Raji (cell line): Measurements from ENCODE around the gene NAV3.

Source experiments
- POLR2A ChIP-seq: IDR thresholded peaks from 2 replicates; pipeline ENCODE4 v1.6.1; 2011; ENCODE audit warnings: low read depth, low read length, control low read depth; ENCODE audit not compliant: insufficient read depth

Gene NAV3, protein sequence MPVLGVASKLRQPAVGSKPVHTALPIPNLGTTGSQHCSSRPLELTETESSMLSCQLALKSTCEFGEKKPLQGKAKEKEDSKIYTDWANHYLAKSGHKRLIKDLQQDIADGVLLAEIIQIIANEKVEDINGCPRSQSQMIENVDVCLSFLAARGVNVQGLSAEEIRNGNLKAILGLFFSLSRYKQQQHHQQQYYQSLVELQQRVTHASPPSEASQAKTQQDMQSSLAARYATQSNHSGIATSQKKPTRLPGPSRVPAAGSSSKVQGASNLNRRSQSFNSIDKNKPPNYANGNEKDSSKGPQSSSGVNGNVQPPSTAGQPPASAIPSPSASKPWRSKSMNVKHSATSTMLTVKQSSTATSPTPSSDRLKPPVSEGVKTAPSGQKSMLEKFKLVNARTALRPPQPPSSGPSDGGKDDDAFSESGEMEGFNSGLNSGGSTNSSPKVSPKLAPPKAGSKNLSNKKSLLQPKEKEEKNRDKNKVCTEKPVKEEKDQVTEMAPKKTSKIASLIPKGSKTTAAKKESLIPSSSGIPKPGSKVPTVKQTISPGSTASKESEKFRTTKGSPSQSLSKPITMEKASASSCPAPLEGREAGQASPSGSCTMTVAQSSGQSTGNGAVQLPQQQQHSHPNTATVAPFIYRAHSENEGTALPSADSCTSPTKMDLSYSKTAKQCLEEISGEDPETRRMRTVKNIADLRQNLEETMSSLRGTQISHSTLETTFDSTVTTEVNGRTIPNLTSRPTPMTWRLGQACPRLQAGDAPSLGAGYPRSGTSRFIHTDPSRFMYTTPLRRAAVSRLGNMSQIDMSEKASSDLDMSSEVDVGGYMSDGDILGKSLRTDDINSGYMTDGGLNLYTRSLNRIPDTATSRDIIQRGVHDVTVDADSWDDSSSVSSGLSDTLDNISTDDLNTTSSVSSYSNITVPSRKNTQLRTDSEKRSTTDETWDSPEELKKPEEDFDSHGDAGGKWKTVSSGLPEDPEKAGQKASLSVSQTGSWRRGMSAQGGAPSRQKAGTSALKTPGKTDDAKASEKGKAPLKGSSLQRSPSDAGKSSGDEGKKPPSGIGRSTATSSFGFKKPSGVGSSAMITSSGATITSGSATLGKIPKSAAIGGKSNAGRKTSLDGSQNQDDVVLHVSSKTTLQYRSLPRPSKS (N-terminal part only)

DNA sequence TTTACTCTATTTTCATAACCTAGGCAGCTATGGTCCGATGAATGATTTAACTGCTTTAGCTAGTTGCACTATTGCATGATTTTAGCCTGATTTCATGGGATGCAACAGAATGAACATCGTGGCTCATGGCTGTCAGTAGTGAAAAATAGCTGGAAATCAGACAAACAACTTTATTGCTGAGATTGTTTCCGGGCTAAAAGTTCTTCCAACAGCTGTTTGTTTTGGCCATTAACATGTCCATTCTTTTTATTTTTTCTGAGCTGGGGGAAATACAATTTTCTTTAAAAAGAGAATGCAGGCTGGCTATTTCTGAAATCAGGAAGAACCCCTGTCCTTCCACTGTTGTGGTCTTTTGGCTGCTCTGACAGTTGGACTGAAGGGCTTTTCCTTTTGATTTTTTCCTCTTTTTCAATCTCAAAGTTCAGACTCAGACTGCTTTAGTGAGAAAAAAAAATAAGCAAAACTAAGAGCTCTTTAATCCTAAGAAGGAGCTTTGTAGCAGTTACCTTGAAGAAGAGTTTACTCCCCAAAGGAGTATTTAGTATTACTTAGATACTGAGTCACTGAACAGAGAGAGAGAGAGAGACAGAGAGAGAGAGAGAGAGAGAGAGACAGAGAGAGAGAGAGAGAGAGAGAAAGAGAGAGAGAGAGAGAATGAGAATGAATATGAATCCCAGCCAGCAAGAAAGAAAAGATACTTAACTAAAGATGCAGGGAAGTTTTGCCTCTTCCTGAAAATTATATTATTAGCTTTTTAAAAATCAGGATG lies at the start of gene NAV3:
NAV3 (plus strand) TSS at position 312 of the 769 bp plus-strand sequence. CDS start 568 bp downstream, outside the sequence.
- no peak for TF ChIP-seq POLR2A

DNA sequence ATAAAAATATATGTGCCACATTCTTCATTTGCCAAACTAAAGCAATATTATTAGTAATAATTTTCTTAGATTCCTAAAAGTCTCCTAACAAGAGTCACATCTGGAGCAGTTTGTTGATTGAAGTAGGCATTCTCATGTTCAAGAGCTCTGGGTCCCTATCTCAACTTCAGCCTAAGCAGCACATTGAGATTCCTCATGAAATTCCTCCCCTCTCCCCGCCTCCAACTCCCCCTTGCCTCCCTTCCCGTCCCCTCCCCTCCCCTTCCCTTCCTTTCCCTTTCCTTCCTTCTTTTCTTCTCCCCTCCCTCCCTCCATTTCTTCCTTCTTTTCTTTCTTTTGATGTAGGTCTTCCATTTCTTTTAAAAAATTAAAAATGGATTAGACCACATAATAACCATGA lies 48.7 kb upstream of the NAV3 start:
- TF ChIP-seq POLR2A, result no peak

DNA sequence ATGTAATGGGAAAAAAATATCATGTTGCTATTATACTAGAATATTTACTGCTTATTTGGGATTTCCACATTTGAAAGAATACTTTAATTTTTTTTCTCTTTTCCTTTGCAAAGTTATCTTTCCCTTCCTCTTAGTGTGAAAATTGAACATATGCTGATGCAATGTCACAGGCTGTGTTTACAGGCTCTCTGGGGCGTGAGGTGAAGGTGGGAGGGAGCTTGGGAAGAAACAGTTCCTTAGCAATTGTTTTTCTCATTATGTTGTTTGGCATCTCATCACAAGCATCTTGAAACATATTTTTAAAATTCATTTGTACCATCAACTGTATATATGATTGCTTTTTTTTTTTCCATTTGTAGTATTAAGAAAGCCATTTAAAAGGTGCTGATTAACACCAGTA lies 47.9 kb upstream of the NAV3 start:
- no peak for TF ChIP-seq POLR2A

DNA sequence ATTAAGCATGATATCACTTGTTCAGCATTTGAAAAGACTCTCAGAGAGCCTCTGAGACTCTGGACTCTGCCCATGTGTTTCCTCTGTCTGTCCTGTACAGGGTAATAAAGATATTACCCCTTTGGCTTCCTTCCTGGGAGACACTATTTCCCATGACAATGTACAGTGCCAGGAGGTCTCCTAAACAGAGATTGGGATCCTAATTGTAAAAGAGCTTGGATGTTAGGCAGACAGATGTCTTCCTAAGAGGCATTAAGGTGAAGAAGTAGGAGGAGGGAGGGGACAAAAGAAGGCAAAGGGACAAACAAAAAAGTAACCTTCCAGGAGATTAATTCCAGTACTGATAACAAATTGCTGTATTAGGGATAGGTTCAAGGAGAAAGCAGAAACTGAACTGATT lies 45.5 kb upstream of the NAV3 start:
- TF ChIP-seq POLR2A, result no peak

DNA sequence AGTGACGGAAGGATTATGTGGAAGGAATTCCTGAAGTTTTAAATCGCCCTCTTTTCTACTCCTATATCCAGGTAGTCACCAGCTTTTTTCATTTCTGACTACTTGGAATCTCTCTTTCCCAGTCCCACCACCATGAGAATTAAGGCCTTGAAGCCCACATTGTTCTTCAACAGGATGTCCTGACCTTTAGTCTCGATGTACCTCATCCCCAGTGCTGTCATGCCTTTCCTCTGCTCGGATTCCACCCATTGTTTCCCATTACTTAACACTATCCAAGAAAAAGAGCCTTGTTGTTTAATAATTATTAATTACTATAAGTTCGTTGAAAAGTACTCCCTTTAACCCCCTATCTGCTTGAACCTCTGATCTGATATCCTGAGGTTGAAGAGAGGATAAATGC lies 44.0 kb upstream of the NAV3 start:
- TF ChIP-seq POLR2A, result no peak

DNA sequence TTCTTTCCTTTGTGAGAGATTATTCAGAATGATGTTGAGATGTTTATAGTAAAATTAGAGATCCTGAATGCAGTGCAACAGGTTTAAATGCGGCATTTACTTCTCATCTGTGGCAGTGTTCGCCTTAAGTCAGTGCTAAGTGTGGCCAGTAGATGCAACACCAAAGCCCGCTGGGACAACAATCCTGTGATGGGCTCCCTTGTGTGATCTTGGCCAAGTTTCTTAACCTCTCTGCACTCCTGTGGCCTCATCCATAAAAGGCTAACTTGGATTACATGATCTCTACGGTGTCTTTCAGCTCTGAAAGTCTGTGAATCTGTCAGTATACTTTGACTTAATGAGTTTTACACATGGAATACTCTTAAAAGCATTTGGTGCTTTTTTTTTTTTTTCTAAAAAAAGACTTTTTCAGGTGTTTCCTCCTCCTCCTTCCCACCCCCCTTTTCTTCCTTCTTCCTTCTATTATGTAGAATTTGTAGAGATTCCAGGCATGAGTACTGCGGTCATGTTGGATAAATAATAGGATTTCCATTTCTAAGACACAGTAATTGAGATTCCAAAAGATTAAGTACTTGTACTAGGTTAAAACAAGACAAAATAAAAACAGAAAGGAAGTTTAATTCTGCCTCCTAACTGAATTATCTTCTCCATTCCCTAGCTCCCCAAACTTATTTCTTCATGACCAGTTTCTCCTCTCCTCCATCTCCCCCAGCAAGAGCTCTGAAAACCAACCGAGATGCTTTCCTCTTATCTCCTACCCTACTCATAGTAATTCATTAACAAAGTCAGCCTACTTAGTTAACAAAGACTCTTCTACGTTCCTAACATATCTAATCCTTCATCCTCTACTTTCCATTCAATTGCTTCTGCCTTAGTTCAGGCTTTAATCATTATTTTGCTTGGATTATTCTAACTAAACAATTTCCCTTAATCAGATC lies 42.2 kb upstream of the NAV3 start:
- no peak for TF ChIP-seq POLR2A

DNA sequence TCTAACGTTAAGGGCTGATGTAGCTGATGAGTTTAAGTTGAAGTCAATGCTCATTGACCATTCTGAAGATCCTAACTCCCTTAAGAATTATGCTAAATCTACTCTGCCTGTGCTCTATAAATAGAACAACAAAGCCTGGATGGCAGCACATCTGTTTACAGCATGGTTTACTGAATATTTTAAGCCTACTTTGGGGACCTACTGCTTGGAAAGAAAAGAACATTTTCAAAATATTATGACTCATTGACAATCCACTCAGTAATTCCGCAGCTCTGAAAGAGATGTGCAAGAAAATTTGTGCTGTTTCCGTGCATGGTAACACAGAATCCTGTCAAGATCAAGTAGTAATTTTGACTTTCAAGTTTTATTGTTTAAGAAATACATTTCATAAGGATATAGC lies 35.0 kb upstream of the NAV3 start:
- TF ChIP-seq POLR2A, result no peak

DNA sequence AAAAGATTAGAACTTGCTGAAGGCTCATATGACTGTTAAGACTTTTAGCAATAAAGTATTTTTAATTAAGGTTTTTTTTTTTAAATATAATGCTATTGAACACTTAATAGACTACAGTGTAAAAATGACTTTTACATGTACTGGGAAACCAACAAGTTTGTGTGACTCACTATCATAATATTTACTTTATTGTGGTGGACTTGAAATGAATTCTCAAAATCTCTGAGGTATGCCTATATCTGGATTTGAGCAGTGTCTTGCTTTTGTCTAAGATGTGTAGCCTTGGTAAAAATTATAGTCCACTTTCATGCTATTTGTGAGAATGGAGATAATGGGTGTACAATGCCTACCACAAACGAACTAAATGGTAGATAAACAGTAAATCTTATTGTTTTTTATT lies 33.9 kb upstream of the NAV3 start:
- no peak for TF ChIP-seq POLR2A

DNA sequence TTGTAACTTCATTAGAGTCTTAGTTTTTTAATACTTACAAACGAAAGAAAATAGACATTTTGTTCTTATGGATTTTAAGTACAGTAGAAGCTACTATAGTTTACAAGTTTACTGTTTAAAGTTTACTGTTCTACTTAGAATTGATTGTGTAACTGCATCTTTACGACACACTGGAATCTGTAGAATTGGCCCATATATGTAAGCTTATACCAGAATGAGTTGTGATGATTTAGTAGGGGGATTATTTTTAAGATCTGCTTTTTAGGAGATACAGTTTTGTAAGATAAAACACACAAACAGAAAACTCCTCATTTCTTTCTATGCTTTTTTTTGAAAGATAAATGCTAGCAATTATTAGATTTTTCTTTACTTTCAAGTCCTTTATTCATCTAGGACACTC lies 30.2 kb upstream of the NAV3 start:
- TF ChIP-seq POLR2A, result no peak

DNA sequence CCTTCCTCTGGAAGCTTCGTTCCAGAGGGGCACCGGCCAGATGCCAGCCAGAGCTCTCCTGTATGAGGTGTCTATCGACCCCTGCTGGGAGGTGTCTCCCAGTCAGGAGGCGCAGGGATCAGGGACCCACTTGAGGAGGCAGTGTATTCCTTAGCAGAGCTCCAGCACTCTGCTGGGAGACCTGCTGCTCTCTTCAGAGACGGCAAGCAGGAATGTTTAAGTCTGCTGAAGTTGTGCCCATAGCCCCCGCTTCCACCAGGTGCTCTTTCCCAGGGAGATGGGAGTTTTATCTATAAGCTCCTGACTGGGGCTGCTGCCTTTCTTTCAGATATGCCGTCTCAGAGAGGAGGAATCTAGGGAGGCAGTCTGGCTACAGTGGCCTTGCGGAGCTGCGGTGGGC lies 22.2 kb upstream of the NAV3 start:
- no peak for TF ChIP-seq POLR2A

DNA sequence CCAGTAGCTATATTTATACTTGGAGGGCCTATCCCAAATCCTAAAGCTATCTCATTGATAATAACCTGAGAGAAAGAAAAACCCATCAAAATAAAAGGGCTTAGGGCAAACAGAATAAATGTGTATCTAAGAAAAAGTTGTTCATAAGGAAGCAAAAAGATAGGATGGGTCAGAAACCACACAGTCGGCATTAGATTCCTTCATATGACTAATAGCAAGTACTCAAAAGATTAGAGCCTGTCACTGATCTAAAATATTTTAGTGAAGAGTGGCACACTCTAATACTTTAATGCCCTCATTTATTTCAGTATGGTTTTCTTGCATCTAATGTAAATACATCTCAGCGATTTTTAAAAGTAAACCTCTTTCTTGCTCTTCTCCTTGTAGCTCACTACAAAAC lies 17.1 kb upstream of the NAV3 start:
- no peak for TF ChIP-seq POLR2A

DNA sequence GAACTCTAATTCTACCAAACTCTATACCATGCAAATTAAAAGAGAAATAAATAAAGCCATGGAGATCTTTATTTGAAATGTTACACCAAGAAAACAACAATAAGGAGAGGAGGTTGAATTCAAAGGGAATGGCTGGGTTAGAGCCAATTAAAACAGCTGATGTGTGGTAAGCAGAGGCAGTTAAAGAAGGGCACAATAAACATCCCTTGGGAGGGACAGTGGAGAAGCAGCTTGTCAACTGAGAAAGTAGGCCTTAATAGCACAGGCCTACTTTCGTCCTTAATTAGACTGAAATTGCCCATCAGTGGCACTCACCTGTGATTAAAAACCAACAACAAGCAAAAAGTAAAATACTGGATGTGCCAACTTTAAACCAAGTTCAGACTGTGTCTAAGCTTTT lies 16.3 kb upstream of the NAV3 start:
- TF ChIP-seq POLR2A, result no peak

DNA sequence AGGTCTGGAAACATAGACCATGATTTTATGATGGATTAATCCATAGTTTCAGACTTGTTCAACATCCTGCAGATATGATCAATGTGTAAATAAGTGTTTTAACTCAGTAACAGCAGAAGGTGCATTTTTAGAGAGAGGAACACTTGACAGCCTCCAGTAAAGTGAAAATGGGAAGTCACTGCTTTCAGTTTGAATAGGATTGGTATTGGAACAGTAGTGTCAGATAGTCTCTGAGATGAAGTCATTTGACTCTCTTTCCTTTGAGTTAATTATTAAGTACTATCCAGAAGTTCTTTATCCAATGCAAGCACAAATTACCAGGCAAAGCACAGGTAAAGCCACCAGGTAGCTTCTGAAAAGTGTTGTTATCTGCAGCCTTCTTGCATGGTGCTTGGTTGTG lies 14.5 kb upstream of the NAV3 start:
- no peak for TF ChIP-seq POLR2A

DNA sequence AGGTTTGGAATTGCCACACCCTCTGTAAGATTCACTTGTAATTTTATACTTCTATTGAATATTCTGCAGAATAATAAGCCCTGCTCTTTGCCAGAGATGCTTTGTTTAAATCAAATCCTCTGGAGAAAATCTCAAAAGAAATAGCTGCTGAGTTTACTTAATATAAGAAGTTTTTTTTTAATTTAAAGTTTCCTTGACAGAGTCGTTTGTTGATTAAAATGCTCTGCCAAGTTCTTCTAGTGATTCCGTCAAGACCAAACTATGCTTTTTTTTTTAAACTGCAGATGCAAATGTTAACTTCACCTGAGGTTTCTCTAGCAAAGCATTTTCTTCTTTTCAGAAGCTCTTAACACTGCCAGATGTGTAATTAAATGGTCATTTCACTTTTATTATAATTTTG lies 13.4 kb upstream of the NAV3 start:
- no peak for TF ChIP-seq POLR2A
